B cell (primary cell): Measurements from ENCODE around the gene RMDN3.

ENCODE experiments used
- CTCF ChIP-seq: fragments of 200-600 bp; IDR thresholded peaks from one replicate; pipeline ENCODE4 v1.8.0; 2022; ENCODE audit warnings: antibody characterized with exemption, mild to moderate bottlenecking
- EZH2 ChIP-seq: IDR thresholded peaks from 2 replicates; pipeline ENCODE4 v1.6.1; 2012; ENCODE audit warnings: borderline replicate concordance, low read depth, mild to moderate bottlenecking, moderate library complexity, low read length; ENCODE audit not compliant: insufficient read depth, poor library complexity, severe bottlenecking

GRCh38 chr15:40694688-40695468 lies 60.2 kb downstream of the RMDN3 start, which contains the start of gene RAD51:
- TF ChIP-seq EZH2 (no peak), CTCF (no peak)
